Activated T-cell treated with anti-CD3 and anti-CD28 coated beads, Interleukin-2, amount 50 U/mL, for 4 hours (primary cell): ENCODE data around the gene SCAP. TPM values are rescaled to one million over a fixed set of nuclear protein-coding genes. Genes with fewer than 3 reads are reported as not detected.

Experiments used
- ATAC-seq, 2 donors: fragments of 200-7000 bp; cut with Tn5 transposase; one replicate each; pipeline ENCODE4 v1.10.0; 2021
- DNase-seq: peaks from one replicate; pipeline ENCODE4 v3.0.0-alpha.2; 2020
- H3K27me3 Mint-ChIP-seq: one replicate; pipeline ENCODE4 v1.8.0; 2021; ENCODE audit warnings: low read depth, mixed read lengths
- H3K36me3 Mint-ChIP-seq: one replicate; pipeline ENCODE4 v1.8.0; 2022; ENCODE audit warnings: mixed read lengths; ENCODE audit not compliant: insufficient read depth
- H3K4me1 Mint-ChIP-seq: one replicate; pipeline ENCODE4 v1.8.0; 2021; ENCODE audit warnings: low read depth, mixed read lengths
- H3K4me3 Mint-ChIP-seq: one replicate; pipeline ENCODE4 v1.8.0; 2021; ENCODE audit warnings: mild to moderate bottlenecking, moderate library complexity, mixed read lengths
- H3K9me3 Mint-ChIP-seq: one replicate; pipeline ENCODE4 v1.8.0; 2021; ENCODE audit warnings: mixed read lengths
- total RNA-seq, 3 donors: library from RNA; stranded (reverse); gene quantifications; one replicate each; pipeline ENCODE4 v1.2.1, GENCODE V29; 2021

The SCAP gene
- total RNA-seq, 3 donors from 2014 or later: 71.8 to 91.5 (median 90.1) TPM

DNA sequence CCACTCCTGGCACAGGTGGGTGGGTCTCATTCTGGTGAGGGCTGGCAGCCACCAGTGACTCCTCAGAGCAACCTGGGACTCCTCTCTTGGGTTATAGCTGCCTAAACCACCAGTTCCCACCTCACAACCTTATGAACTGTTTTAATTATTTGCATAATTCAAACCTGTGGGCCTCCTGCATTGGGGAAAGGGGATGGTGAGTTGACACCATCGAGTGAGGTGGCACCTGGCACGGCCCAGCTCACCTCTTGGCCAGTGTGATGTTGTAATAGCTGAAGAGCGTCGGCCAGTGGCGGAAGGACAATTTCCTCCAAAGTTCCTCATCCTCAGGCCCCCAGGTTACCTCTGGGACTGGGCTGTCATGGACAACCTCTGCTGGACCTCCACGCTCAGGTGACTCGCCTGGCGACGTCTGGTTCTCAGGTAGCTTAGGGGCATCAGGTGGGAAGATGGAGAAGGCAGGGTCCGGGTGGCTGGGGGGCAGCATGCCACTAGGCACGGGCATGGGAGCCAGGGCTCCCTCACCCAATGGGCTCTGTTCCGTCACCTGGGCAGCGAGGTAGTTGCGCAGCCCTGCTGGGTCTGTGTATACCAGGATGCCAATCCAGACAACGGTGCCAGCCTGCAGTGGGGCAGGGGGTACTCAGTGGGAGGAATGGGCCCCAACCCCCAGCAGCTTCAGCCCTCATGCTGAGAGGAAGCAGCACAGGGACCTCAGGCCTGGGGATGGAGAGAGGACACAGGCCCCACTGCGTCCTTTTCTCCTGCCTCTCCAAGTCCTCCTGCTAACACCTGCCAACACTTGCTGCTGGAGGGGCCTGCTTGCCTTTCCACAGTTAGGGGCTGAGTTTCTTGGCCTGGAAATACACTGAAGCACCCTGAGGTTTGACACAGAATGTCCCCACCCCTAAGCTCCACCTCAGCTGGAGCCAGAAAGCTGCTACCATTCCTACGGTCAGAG lies 56.4 kb downstream of the SCAP start:
- H3K9me3 Mint-ChIP-seq: no peaks in the 10 kb centered on the region
- H3K27me3 Mint-ChIP-seq: no peaks in the 10 kb centered on the region
- H3K4me1 Mint-ChIP-seq: peaks cover 16% of the 10 kb centered on the region
- H3K4me3 Mint-ChIP-seq: no peak overlapping the region
- H3K36me3 Mint-ChIP-seq: peaks cover 18% of the 10 kb centered on the region
- ATAC-seq (no peak), DNase-seq (no peak)

- H3K27me3 Mint-ChIP-seq: no peaks in the 10 kb centered on the region
- peaks cover 18% of the 10 kb centered on the region for H3K36me3 Mint-ChIP-seq
- no peak for DNase-seq
- H3K4me1 Mint-ChIP-seq: peaks cover 16% of the 10 kb centered on the region
- no peak overlapping the region for H3K4me3 Mint-ChIP-seq
- H3K9me3 Mint-ChIP-seq: no peaks in the 10 kb centered on the region
- no peak for ATAC-seq
These were observed 57.3 kb downstream of the SCAP start for GRCh38 chr3:47418167-47419082.

- peaks cover 25% of the 10 kb centered on the region for H3K36me3 Mint-ChIP-seq
These were observed 59.7 kb downstream of the SCAP start for GRCh38 chr3:47416041-47416440.

DNA sequence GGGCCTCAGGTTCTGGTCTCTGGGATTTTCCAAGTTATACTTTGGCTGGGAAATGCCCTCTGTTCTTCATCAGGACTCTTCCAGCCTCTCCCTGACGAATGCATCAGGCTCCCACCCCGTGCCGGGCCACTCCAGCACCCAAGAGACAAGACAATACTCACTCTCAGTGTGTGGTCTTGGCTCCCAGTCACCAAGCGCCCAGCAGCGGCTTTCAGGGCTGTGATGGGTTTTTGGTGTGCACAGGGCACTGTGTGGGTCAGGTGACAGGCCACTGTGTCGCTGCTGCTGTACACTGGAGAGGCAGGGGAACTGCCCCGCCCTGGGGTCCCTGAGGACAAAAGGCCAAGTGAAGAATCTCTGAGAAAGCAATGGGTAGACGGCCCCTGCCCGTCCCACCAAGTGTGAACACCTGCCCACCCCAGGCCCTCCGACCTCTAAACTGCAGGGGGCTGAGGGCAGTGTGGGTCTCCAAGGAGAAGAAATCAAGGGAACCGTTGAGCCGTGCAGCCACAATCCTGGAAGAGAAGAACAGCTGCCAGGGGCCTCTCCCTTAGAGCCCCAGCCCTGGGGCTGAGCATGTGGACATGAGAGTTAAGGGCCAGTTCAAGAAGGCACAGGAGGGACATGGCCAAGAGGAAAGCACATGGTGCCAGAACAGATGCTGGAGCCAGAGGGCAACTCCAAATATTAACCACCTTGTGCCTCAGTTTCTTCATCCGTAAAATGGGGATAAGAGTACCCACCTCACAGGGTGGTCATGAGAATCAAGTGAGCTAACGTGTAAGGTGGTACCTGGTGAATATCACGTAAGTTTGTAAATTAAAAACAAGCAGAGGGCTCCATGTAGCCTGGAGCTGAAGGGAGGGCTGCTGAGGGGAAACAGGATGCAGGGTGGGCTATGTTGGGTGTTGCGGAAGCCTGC lies 60.8 kb downstream of the SCAP start:
- H3K4me3 Mint-ChIP-seq: no peak overlapping the region
- no peaks in the 10 kb centered on the region for H3K9me3 Mint-ChIP-seq
- DNase-seq: no peak
- peaks cover 25% of the 10 kb centered on the region for H3K36me3 Mint-ChIP-seq
- ATAC-seq: no peak
- H3K27me3 Mint-ChIP-seq: no peaks in the 10 kb centered on the region
- H3K4me1 Mint-ChIP-seq: no peaks in the 10 kb centered on the region

More at GRCh38 chr3:47416041-47416440, 59.7 kb downstream of the SCAP start:
- ATAC-seq (no peak), DNase-seq (no peak)
- Mint-ChIP-seq H3K4me1 (peaks cover 4% of the 10 kb centered on the region), H3K27me3 (no peaks in the 10 kb centered on the region), H3K4me3 (no peak overlapping the region), H3K9me3 (no peaks in the 10 kb centered on the region)

- H3K4me1 Mint-ChIP-seq: no peaks in the 10 kb centered on the region
- ATAC-seq: no peak
- H3K4me3 Mint-ChIP-seq: no peak overlapping the region
- H3K9me3 Mint-ChIP-seq: no peaks in the 10 kb centered on the region
- DNase-seq: no peak
- H3K27me3 Mint-ChIP-seq: no peaks in the 10 kb centered on the region
- peaks cover 25% of the 10 kb centered on the region for H3K36me3 Mint-ChIP-seq
These were observed 61.6 kb downstream of the SCAP start for GRCh38 chr3:47414161-47414564.

- H3K4me1 Mint-ChIP-seq: no peaks in the 10 kb centered on the region
- no peaks in the 10 kb centered on the region for H3K9me3 Mint-ChIP-seq
- no peak for DNase-seq
- ATAC-seq: no peak
- no peaks in the 10 kb centered on the region for H3K27me3 Mint-ChIP-seq
- no peak overlapping the region for H3K4me3 Mint-ChIP-seq
- peaks cover 22% of the 10 kb centered on the region for H3K36me3 Mint-ChIP-seq
These were observed 62.0 kb downstream of the SCAP start for GRCh38 chr3:47413751-47414150.

DNA sequence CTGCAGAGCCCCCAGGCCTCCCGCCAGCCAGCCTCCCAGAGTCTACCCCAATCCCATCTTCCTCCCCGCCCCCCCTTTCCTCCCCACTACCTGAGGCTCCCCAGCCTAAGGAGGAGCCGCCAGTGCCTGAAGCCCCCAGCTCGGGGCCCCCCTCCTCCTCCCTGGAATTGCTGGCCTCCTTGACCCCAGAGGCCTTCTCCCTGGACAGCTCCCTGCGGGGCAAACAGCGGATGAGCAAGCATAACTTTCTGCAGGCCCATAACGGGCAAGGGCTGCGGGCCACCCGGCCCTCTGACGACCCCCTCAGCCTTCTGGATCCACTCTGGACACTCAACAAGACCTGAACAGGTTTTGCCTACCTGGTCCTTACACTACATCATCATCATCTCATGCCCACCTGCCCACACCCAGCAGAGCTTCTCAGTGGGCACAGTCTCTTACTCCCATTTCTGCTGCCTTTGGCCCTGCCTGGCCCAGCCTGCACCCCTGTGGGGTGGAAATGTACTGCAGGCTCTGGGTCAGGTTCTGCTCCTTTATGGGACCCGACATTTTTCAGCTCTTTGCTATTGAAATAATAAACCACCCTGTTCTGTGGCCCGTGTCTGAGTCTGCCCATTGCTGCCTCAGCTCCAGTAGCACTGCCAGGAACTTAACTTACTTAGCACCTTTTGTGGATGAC lies 62.8 kb downstream of the SCAP start:
- no peaks in the 10 kb centered on the region for H3K27me3 Mint-ChIP-seq
- H3K36me3 Mint-ChIP-seq: peaks cover 22% of the 10 kb centered on the region
- no peak for ATAC-seq
- no peak for DNase-seq
- no peak overlapping the region for H3K4me3 Mint-ChIP-seq
- H3K9me3 Mint-ChIP-seq: no peaks in the 10 kb centered on the region
- H3K4me1 Mint-ChIP-seq: no peaks in the 10 kb centered on the region

GRCh38 chr3:47412453-47412756 lies 63.3 kb downstream of the SCAP start:
- no peaks in the 10 kb centered on the region for H3K4me1 Mint-ChIP-seq
- DNase-seq (no peak), ATAC-seq (no peak)
- no peaks in the 10 kb centered on the region for H3K9me3 Mint-ChIP-seq
- peaks cover 22% of the 10 kb centered on the region for H3K36me3 Mint-ChIP-seq
- no peaks in the 10 kb centered on the region for H3K27me3 Mint-ChIP-seq
- no peak overlapping the region for H3K4me3 Mint-ChIP-seq

GRCh38 chr3:47411696-47412452 lies 63.9 kb downstream of the SCAP start:
- H3K27me3 Mint-ChIP-seq: no peaks in the 10 kb centered on the region
- H3K36me3 Mint-ChIP-seq: peaks cover 20% of the 10 kb centered on the region
- ATAC-seq (no peak), DNase-seq (no peak)
- H3K4me1 Mint-ChIP-seq: no peaks in the 10 kb centered on the region
- no peaks in the 10 kb centered on the region for H3K9me3 Mint-ChIP-seq
- H3K4me3 Mint-ChIP-seq: no peak overlapping the region

DNA sequence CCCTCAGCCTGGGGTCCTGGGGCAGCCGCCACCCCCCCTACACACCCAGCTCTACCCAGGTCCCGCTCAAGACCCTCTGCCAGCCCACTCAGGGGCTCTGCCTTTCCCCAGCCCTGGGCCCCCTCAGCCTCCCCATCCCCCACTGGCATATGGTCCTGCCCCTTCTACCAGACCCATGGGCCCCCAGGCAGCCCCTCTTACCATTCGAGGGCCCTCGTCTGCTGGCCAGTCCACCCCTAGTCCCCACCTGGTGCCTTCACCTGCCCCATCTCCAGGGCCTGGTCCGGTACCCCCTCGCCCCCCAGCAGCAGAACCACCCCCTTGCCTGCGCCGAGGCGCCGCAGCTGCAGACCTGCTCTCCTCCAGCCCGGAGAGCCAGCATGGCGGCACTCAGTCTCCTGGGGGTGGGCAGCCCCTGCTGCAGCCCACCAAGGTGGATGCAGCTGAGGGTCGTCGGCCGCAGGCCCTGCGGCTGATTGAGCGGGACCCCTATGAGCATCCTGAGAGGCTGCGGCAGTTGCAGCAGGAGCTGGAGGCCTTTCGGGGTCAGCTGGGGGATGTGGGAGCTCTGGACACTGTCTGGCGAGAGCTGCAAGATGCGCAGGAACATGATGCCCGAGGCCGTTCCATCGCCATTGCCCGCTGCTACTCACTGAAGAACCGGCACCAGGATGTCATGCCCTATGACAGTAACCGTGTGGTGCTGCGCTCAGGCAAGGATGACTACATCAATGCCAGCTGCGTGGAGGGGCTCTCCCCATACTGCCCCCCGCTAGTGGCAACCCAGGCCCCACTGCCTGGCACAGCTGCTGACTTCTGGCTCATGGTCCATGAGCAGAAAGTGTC lies 64.7 kb downstream of the SCAP start:
- Mint-ChIP-seq H3K4me3 (no peak overlapping the region), H3K36me3 (peaks cover 16% of the 10 kb centered on the region), H3K27me3 (no peaks in the 10 kb centered on the region), H3K9me3 (no peaks in the 10 kb centered on the region), H3K4me1 (no peaks in the 10 kb centered on the region)
- no peak for DNase-seq
- ATAC-seq: no peak

- Mint-ChIP-seq H3K4me3 (no peak overlapping the region), H3K4me1 (no peaks in the 10 kb centered on the region), H3K27me3 (no peaks in the 10 kb centered on the region), H3K9me3 (no peaks in the 10 kb centered on the region), H3K36me3 (peaks cover 15% of the 10 kb centered on the region)
- DNase-seq: no peak
- ATAC-seq: no peak
These were observed 65.4 kb downstream of the SCAP start for GRCh38 chr3:47410417-47410720.

GRCh38 chr3:47409688-47410416 lies 65.9 kb downstream of the SCAP start:
- Mint-ChIP-seq H3K4me1 (no peaks in the 10 kb centered on the region), H3K36me3 (peaks cover 10% of the 10 kb centered on the region), H3K4me3 (no peak overlapping the region), H3K9me3 (no peaks in the 10 kb centered on the region), H3K27me3 (no peaks in the 10 kb centered on the region)
- DNase-seq (no peak), ATAC-seq (no peak)
